WTC11 (cell line): ENCODE results near the gene NRIP2. TPM values are rescaled to one million over a fixed set of nuclear protein-coding genes. Genes with fewer than 3 reads are reported as not detected.

Source experiments
- CREM ChIP-seq: sonication (generic); formaldehyde crosslinking; IDR thresholded peaks from 2 replicates; pipeline ENCODE4 v1.8.1; 2022; ENCODE audit warnings: mild to moderate bottlenecking, missing genetic modification reagents, moderate library complexity
- ERG ChIP-seq: fragments of 250-450 bp; sonication (Bioruptor Pico); IDR thresholded peaks from 2 replicates; pipeline ENCODE4 v1.8.0; 2021; ENCODE audit warnings: mild to moderate bottlenecking
- ETV6 ChIP-seq: sonication (generic); formaldehyde crosslinking; IDR thresholded peaks from 2 replicates; pipeline ENCODE4 v1.8.1; 2022; ENCODE audit warnings: mild to moderate bottlenecking, missing genetic modification reagents
- FOXJ3 ChIP-seq: sonication (generic); formaldehyde crosslinking; IDR thresholded peaks from 2 replicates; pipeline ENCODE4 v1.9.0; 2021; ENCODE audit warnings: missing genetic modification reagents, mild to moderate bottlenecking, borderline replicate concordance
- FOXK1 ChIP-seq: sonication (generic); formaldehyde crosslinking; IDR thresholded peaks from 2 replicates; pipeline ENCODE4 v1.8.0; 2022; ENCODE audit warnings: mild to moderate bottlenecking, moderate library complexity, missing genetic modification reagents
- JAZF1 ChIP-seq: fragments of 250-450 bp; sonication (Bioruptor Pico); IDR thresholded peaks from 2 replicates; pipeline ENCODE4 v1.9.0; 2021; ENCODE audit warnings: moderate library complexity, mild to moderate bottlenecking, inconsistent platforms
- MAX ChIP-seq: sonication (generic); formaldehyde crosslinking; IDR thresholded peaks from 2 replicates; pipeline ENCODE4 v1.8.0; 2022; ENCODE audit warnings: mild to moderate bottlenecking, missing genetic modification reagents
- MXD4 ChIP-seq: fragments of 250-450 bp; sonication (Bioruptor Pico); IDR thresholded peaks from 2 replicates; pipeline ENCODE4 v1.8.0; 2021; ENCODE audit warnings: mild to moderate bottlenecking, moderate library complexity, borderline replicate concordance
- NFE2L1 ChIP-seq: sonication (generic); formaldehyde crosslinking; IDR thresholded peaks from 2 replicates; pipeline ENCODE4 v1.8.1; 2023; ENCODE audit warnings: missing genetic modification reagents
- NFYB ChIP-seq: sonication (generic); formaldehyde crosslinking; conservative IDR thresholded peaks from 2 replicates; pipeline ENCODE4 v1.8.0; 2022; ENCODE audit warnings: low read depth, missing genetic modification reagents
- OVOL2 ChIP-seq: fragments of 250-450 bp; sonication (Bioruptor Pico); IDR thresholded peaks from 2 replicates; pipeline ENCODE4 v1.9.0; 2021; ENCODE audit warnings: mild to moderate bottlenecking, borderline replicate concordance
- PRDM15 ChIP-seq: sonication (generic); formaldehyde crosslinking; IDR thresholded peaks from 2 replicates; pipeline ENCODE4 v1.8.0; 2022; ENCODE audit warnings: missing genetic modification reagents
- PRRX2 ChIP-seq: fragments of 250-450 bp; sonication (Bioruptor Pico); IDR thresholded peaks from 2 replicates; pipeline ENCODE4 v1.8.0; 2021; ENCODE audit warnings: mild to moderate bottlenecking
- SMAD3 ChIP-seq: sonication (generic); formaldehyde crosslinking; IDR thresholded peaks from 2 replicates; pipeline ENCODE4 v1.8.0; 2022; ENCODE audit warnings: missing genetic modification reagents, mild to moderate bottlenecking, borderline replicate concordance
- SMAD4 ChIP-seq: sonication (generic); formaldehyde crosslinking; IDR thresholded peaks from 2 replicates; pipeline ENCODE4 v1.8.0; 2022; ENCODE audit warnings: mild to moderate bottlenecking, missing genetic modification reagents
- TP53 ChIP-seq: sonication (generic); formaldehyde crosslinking; IDR thresholded peaks from 2 replicates; pipeline ENCODE4 v1.8.1; 2023; ENCODE audit warnings: mild to moderate bottlenecking, missing genetic modification reagents
- ZMAT4 ChIP-seq: fragments of 250-450 bp; sonication (Bioruptor Pico); IDR thresholded peaks from 2 replicates; pipeline ENCODE4 v1.9.0; 2021; ENCODE audit warnings: mild to moderate bottlenecking
- ZNF232 ChIP-seq: sonication (generic); formaldehyde crosslinking; IDR thresholded peaks from 2 replicates; pipeline ENCODE4 v1.8.0; 2022; ENCODE audit warnings: mild to moderate bottlenecking, missing genetic modification reagents
- ZNF281 ChIP-seq: sonication (generic); formaldehyde crosslinking; IDR thresholded peaks from 2 replicates; pipeline ENCODE4 v1.8.0; 2023; ENCODE audit warnings: mild to moderate bottlenecking, missing genetic modification reagents
- ZNF416 ChIP-seq: fragments of 250-450 bp; sonication (Bioruptor Pico); IDR thresholded peaks from 2 replicates; pipeline ENCODE4 v1.9.0; 2021; ENCODE audit warnings: mild to moderate bottlenecking, inconsistent platforms
- ZNF671 ChIP-seq: fragments of 250-450 bp; sonication (Bioruptor Pico); IDR thresholded peaks from 2 replicates; pipeline ENCODE4 v1.8.0; 2021; ENCODE audit warnings: mild to moderate bottlenecking
- total RNA-seq: library from RNA; stranded (reverse); gene quantifications from 3 replicates; pipeline ENCODE4 v1.2.3, GENCODE V29; 2021
- TF ChIP-seq, protein P1 (sequence below): sonication (generic); formaldehyde crosslinking; IDR thresholded peaks from 2 replicates; pipeline ENCODE4 v1.8.1; 2023; ENCODE audit warnings: mild to moderate bottlenecking, missing genetic modification reagents, borderline replicate concordance
- TF ChIP-seq, protein P2 (sequence below): sonication (generic); formaldehyde crosslinking; IDR thresholded peaks from 2 replicates; pipeline ENCODE4 v1.8.0; 2022; ENCODE audit warnings: mild to moderate bottlenecking, missing genetic modification reagents
- TF ChIP-seq, protein P3 (sequence below): sonication (generic); formaldehyde crosslinking; IDR thresholded peaks from 2 replicates; pipeline ENCODE4 v1.8.1; 2022; ENCODE audit warnings: mild to moderate bottlenecking, moderate library complexity, missing genetic modification reagents

Gene NRIP2
- total RNA-seq, 1 experiment from 2014 or later: not detected

- TF ChIP-seq, protein P1, sequence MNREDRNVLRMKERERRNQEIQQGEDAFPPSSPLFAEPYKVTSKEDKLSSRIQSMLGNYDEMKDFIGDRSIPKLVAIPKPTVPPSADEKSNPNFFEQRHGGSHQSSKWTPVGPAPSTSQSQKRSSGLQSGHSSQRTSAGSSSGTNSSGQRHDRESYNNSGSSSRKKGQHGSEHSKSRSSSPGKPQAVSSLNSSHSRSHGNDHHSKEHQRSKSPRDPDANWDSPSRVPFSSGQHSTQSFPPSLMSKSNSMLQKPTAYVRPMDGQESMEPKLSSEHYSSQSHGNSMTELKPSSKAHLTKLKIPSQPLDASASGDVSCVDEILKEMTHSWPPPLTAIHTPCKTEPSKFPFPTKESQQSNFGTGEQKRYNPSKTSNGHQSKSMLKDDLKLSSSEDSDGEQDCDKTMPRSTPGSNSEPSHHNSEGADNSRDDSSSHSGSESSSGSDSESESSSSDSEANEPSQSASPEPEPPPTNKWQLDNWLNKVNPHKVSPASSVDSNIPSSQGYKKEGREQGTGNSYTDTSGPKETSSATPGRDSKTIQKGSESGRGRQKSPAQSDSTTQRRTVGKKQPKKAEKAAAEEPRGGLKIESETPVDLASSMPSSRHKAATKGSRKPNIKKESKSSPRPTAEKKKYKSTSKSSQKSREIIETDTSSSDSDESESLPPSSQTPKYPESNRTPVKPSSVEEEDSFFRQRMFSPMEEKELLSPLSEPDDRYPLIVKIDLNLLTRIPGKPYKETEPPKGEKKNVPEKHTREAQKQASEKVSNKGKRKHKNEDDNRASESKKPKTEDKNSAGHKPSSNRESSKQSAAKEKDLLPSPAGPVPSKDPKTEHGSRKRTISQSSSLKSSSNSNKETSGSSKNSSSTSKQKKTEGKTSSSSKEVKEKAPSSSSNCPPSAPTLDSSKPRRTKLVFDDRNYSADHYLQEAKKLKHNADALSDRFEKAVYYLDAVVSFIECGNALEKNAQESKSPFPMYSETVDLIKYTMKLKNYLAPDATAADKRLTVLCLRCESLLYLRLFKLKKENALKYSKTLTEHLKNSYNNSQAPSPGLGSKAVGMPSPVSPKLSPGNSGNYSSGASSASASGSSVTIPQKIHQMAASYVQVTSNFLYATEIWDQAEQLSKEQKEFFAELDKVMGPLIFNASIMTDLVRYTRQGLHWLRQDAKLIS (CRISPR knock-in tag): no peak; the same call in 1 of the 2 replicates
- TF ChIP-seq, protein P2, sequence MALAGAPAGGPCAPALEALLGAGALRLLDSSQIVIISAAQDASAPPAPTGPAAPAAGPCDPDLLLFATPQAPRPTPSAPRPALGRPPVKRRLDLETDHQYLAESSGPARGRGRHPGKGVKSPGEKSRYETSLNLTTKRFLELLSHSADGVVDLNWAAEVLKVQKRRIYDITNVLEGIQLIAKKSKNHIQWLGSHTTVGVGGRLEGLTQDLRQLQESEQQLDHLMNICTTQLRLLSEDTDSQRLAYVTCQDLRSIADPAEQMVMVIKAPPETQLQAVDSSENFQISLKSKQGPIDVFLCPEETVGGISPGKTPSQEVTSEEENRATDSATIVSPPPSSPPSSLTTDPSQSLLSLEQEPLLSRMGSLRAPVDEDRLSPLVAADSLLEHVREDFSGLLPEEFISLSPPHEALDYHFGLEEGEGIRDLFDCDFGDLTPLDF (CRISPR knock-in tag): no peak
- TF ChIP-seq MAX (CRISPR knock-in tag) (peak; percentile 97), ETV6 (CRISPR knock-in tag) (peak; percentile 98), SMAD3 (CRISPR knock-in tag) (peak; percentile 79; the same call in 1 of the 2 replicates), CREM (CRISPR knock-in tag) (peak; percentile 86), ZNF281 (CRISPR knock-in tag) (no peak), PRRX2 (CRISPR knock-in tag) (no peak), FOXJ3 (CRISPR knock-in tag) (0 out of 2 replicates have a peak, but pooled peaks have one; percentile 27), ZNF232 (CRISPR knock-in tag) (0 out of 2 replicates have a peak, but pooled peaks have one; percentile 42), SMAD4 (CRISPR knock-in tag) (0 out of 2 replicates have a peak, but pooled peaks have one; percentile 45), ERG (CRISPR knock-in tag) (no peak; the same call in 1 of the 2 replicates), ZNF671 (CRISPR knock-in tag) (no peak; the same call in 1 of the 2 replicates), TP53 (CRISPR knock-in tag) (no peak), ZNF416 (CRISPR knock-in tag) (no peak), JAZF1 (CRISPR knock-in tag) (no peak), FOXK1 (CRISPR knock-in tag) (peak; percentile 95), PRDM15 (CRISPR knock-in tag) (no peak; the same call in none of the 2 replicates), NFYB (CRISPR knock-in tag) (peak; percentile 77), OVOL2 (CRISPR knock-in tag) (no peak), ZMAT4 (no peak), NFE2L1 (CRISPR knock-in tag) (peak; percentile 22; the same call in 1 of the 2 replicates), MXD4 (no peak)
- TF ChIP-seq, protein P3, sequence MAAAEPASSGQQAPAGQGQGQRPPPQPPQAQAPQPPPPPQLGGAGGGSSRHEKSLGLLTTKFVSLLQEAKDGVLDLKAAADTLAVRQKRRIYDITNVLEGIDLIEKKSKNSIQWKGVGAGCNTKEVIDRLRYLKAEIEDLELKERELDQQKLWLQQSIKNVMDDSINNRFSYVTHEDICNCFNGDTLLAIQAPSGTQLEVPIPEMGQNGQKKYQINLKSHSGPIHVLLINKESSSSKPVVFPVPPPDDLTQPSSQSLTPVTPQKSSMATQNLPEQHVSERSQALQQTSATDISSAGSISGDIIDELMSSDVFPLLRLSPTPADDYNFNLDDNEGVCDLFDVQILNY (CRISPR knock-in tag): peak; percentile 76; the same call in 1 of the 2 replicates
These were observed 22.3 kb downstream of the NRIP2 start, which contains the start of gene ITFG2 (continued) for GRCh38 chr12:2812290-2813213.
